Thymus (tissue), 14 donors: ENCODE measurements around the gene SYT13. TPM values are rescaled to one million over a fixed set of nuclear protein-coding genes. Genes with fewer than 3 reads are reported as not detected.
A peak's percentile ranks its signal among the peaks of the same experiment; 100 is the strongest.

ENCODE experiments used
- DNase-seq, 9 donors: peaks; one replicate each; pipeline ENCODE4 v3.0.0-alpha.2; 2013; ENCODE audit warnings: low spot score in 9 of 9, low read depth in 6 of 9, missing footprints in 1 of 9
- H3K27ac ChIP-seq, 2 donors: one replicate each; pipeline ENCODE4 v1.5.1; 2013; ENCODE audit warnings: control low read depth in 1 of 2, low read depth in 1 of 2, low read length in 1 of 2, mild to moderate bottlenecking in 1 of 2, moderate library complexity in 1 of 2
- H3K27me3 ChIP-seq, 2 donors: one replicate each; pipeline ENCODE4 v1.5.1; 2013; ENCODE audit warnings: low read length in 1 of 2; ENCODE audit not compliant: control insufficient read depth in 2 of 2, insufficient read depth in 1 of 2
- H3K36me3 ChIP-seq, 2 donors: one replicate each; pipeline ENCODE4 v1.5.1; 2013; ENCODE audit warnings: low read length in 1 of 2, mild to moderate bottlenecking in 1 of 2, moderate library complexity in 1 of 2; ENCODE audit not compliant: control insufficient read depth in 2 of 2, insufficient read depth in 2 of 2
- H3K4me1 ChIP-seq, 2 donors: one replicate each; pipeline ENCODE4 v1.5.1; 2013; ENCODE audit warnings: low read length in 2 of 2; ENCODE audit not compliant: control insufficient read depth in 2 of 2, insufficient read depth in 2 of 2
- H3K4me3 ChIP-seq, 2 donors: one replicate each; pipeline ENCODE4 v1.5.1; 2013; ENCODE audit warnings: low read length in 2 of 2, control low read depth in 1 of 2, mild to moderate bottlenecking in 1 of 2
- H3K9me3 ChIP-seq, 2 donors: one replicate each; pipeline ENCODE4 v1.5.1; 2013; ENCODE audit warnings: low read length in 1 of 2, mild to moderate bottlenecking in 1 of 2; ENCODE audit not compliant: control insufficient read depth in 2 of 2, insufficient read depth in 1 of 2
- WGBS: extraction: QIAGEN DNeasy Blood & Tissue Kit; methylation state at CpG from one replicate; pipeline ENCODE4 v1.1.7; 2013; 5-methylcytosine and 5-hydroxymethylcytosine counted together
- long read RNA-seq, 10 donors: transcript quantifications; one replicate each; lab custom pipeline, GENCODE V29; 2026
- polyA plus RNA-seq: library from polyadenylated mRNA; stranded (reverse); fragments of 200-250 nt; gene quantifications from one replicate; pipeline ENCODE4 v1.2.3, GENCODE V29; 2013
- total RNA-seq: library from RNA; stranded (reverse); fragments of 120-200 nt; gene quantifications from one replicate; pipeline ENCODE4 v1.2.4, GENCODE V29; 2013
- donor health status: healthy.

The SYT13 gene, protein sequence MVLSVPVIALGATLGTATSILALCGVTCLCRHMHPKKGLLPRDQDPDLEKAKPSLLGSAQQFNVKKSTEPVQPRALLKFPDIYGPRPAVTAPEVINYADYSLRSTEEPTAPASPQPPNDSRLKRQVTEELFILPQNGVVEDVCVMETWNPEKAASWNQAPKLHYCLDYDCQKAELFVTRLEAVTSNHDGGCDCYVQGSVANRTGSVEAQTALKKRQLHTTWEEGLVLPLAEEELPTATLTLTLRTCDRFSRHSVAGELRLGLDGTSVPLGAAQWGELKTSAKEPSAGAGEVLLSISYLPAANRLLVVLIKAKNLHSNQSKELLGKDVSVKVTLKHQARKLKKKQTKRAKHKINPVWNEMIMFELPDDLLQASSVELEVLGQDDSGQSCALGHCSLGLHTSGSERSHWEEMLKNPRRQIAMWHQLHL
- 0.14 TPM for total RNA-seq
- polyA plus RNA-seq = 0.25 TPM
- long read RNA-seq, donor 1 = 0 reads
- long read RNA-seq, donor 2 = 0 reads
- long read RNA-seq, donor 3 = 0 reads
- long read RNA-seq, donor 4 = 0 reads
- long read RNA-seq, donor 5, full-length matches to known transcripts = 1 of 1 reads
- long read RNA-seq, donor 5, partial matches to known transcripts = 0 of 1 reads
- long read RNA-seq, donor 5, other reads (novel, unspliced or antisense) = 0 of 1 reads
- long read RNA-seq, donor 6 = 0 reads
- long read RNA-seq, donor 7 = 0 reads
- long read RNA-seq, donor 8 = 0 reads
- long read RNA-seq, donor 9, full-length matches to known transcripts = 1 of 1 reads
- long read RNA-seq, donor 9, partial matches to known transcripts = 0 of 1 reads
- long read RNA-seq, donor 9, other reads (novel, unspliced or antisense) = 0 of 1 reads
- long read RNA-seq, donor 10, full-length matches to known transcripts = 1 of 1 reads
- long read RNA-seq, donor 10, partial matches to known transcripts = 0 of 1 reads
- long read RNA-seq, donor 10, other reads (novel, unspliced or antisense) = 0 of 1 reads

DNA sequence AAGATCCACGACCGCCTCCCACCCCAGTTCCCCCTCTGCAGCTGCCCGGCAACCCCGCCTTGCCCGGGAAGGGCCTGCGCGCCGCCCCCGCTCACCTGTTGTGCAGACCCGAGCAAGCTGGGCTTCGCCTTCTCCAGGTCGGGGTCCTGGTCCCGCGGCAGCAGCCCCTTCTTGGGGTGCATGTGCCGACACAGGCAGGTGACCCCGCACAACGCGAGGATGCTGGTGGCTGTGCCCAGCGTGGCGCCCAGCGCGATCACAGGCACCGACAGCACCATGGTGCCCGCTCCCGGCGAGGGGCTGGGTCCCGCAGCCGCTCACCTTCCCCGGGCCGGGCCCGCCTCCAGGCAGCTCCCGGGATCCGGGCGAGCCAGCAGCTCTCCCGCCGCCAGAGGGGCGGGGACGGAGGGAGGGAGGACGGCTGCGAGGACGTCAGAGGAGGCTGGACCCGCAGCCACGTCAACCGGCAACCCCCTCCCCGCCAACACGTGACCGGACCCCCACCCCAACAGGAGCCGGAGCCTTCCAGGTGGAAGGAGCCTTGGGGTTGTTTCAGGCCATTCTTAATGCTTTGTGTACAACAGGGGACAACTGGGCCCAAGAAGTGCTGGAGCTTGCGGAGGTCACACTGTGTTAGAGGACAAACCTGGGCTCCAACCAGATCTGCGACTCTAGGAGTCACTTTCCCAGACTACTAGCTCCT lies at the start of gene SYT13:
Gene SYT13 (minus strand): TSS at position 412 of the 703 bp plus-strand sequence. CDS start 134 bp downstream, at position 278.
- Histone ChIP-seq H3K4me1 (no peaks in the 10 kb centered on the region), H3K36me3 (no peaks in the 10 kb centered on the region), H3K4me3 (no peak within 1 kb of the TSS), H3K27me3 (peaks cover 21 to 70% of the 10 kb centered on the region in 2 donors), H3K9me3 (no peaks in the 10 kb centered on the region), H3K27ac (no peak within 1 kb of the TSS)
- 6% methylated on average over 50 of the region's 50 CpGs for WGBS
- DNase-seq = no peak

DNA sequence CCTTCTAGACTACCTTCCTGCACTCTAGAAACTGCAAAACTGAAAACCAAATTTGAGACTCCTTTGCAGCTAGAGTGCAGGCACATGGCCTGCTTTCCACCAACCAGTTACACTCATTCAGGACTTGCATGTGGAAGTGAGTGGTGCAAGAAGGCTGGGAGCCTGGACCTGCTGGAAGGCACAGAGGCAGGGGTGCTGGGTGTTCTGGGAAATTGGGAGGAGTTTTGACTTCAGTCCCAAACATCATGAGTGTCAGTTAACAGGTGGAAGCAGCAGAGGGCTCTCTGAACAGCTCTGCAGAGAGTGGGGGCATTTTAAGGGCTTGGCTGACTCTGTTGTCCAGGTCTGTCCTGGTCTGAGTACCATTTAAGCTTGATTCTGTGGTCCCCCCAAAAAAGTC lies 49.3 kb upstream of the SYT13 start:
- Histone ChIP-seq H3K9me3 (no peaks in the 10 kb centered on the region), H3K36me3 (no peaks in the 10 kb centered on the region), H3K4me3 (no peak overlapping the region), H3K27ac (no peak overlapping the region), H3K4me1 (peaks cover 2 to 7% of the 10 kb centered on the region in 2 donors), H3K27me3 (peaks cover 0 to 3% of the 10 kb centered on the region in 2 donors)
- DNase-seq = no peak

DNA sequence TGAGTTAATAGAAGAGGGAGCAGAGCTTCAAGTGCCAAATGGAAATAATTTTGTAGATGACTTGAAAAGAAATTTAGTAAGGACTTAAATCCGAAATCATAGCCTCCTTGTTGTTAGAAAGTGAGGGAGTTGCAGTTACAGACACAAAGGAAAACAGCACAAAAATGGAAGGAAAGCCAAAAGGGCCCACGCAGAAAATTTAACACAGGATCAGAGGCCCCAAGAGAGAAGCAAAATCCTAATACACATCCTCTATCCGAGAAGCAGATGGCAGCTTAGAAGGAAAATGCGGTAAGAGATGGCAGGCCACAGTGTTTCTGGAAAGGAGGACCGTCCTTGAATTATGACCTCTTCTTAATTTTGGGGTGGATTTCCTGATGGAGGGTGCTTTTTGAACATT lies 48.7 kb upstream of the SYT13 start:
- DNase-seq = no peak
- Histone ChIP-seq H3K4me1 (peaks cover 0 to under 1% of the 10 kb centered on the region in 2 donors), H3K9me3 (no peaks in the 10 kb centered on the region), H3K36me3 (no peaks in the 10 kb centered on the region), H3K27me3 (peaks cover 0 to 3% of the 10 kb centered on the region in 2 donors), H3K4me3 (no peak overlapping the region), H3K27ac (no peak overlapping the region)
- 96% methylated on average over 5 of the region's 5 CpGs for WGBS

DNA sequence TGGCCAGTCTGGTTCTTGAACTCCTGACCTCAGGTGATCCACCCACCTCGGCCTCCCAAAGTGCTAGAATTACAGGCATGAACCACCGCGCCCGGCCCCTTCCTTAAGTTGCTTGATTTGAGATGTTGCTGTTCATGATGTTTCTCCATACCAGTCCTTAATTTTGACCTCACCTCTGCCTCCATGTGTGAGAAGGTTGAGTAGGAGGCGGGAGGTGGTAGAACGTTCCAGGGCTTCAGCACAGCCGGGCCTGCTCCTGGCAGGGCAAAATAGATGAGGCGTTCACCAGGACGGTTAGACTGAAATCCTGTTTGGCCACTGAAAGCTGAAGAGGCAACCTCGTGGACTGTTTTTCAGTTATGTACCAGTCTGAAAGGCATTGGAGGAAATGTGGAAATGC lies 48.3 kb upstream of the SYT13 start:
- Histone ChIP-seq H3K4me3 (no peak overlapping the region), H3K27me3 (peaks cover 0 to 3% of the 10 kb centered on the region in 2 donors), H3K27ac (no peak overlapping the region), H3K9me3 (no peaks in the 10 kb centered on the region), H3K36me3 (no peaks in the 10 kb centered on the region), H3K4me1 (no peaks in the 10 kb centered on the region)
- no peak for DNase-seq
- WGBS = 97% methylated on average over 10 of the region's 10 CpGs

DNA sequence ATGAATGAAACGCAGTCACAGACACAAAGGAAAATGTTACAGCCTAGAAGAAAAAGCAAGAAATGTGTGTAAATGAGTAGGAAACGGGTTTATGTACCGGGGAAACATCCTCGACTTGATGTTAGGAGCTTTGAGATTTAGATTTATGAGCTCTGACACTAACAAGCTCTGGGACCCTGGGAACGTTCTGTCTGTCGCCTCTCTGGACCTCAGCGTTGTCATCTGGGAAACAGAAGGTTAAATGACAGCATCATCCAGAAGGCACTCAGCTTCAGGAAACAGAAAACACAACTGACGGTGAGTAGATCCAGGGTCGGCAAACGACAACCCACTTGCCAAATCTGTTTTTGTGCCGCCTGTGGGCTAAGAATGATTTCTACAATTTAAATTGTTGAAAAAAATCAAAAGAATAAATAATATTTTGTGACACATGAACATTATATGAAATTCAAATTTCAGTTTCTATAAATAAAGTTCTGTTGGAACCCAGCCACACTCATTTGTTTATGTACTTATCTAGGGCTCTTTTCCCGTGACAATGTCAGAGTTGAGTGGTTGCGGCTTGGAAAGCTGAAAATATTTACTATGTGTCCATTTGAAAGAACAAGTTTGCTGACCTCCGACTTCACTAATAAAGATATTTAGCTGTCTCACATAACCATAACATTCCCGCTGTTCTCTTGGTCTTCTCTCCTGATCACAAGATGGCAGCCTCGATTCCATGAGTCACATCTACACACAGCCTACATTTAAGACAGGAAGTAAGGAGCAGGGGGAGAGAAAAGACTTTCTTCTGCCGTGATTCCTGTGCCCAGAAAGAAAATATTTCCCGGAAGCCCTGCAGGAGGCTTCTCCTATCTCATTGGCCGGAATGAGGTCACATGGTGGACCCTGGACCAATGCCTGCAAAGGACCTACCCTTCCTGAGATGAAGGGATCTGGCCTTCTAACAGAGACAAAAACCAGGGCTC lies 47.1 kb upstream of the SYT13 start:
- Histone ChIP-seq H3K36me3 (no peaks in the 10 kb centered on the region), H3K4me1 (no peaks in the 10 kb centered on the region), H3K4me3 (no peak overlapping the region), H3K27me3 (peaks cover 0 to 3% of the 10 kb centered on the region in 2 donors), H3K9me3 (peaks cover 0 to 2% of the 10 kb centered on the region in 2 donors), H3K27ac (no peak overlapping the region)
- DNase-seq = no peak
- 77% methylated on average over 19 of the region's 19 CpGs for WGBS

DNA sequence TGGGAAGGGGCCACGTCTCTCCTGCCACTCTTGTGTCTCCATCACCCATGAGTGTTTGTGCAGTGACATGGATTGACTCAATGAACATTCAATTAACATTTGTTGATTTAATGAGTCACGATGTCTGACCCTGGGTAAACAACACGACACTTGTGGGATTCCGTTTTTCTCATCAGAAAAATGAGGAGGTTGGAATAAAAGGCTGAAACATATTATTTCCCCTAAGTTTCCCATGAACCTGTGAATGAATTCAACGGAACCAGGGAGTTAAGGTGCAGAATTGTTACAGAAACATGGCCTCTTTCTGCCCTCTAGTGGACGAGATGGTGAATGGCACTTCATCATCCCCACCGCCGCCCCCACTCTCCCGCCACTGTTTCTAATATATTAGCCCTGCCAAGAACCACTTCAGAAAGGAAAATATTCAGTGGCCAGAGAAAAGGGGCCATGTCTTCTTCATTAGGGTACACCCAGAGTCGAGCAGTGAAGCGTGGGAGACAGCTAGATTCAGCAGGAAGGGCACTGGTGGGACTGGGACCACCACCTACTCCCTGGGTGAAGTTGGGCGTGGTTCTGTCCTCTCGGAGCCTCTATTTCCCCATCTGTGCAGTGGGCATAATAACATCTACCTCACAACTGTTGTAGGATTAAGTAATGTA lies 46.3 kb upstream of the SYT13 start:
- Histone ChIP-seq H3K36me3 (no peaks in the 10 kb centered on the region), H3K4me1 (no peaks in the 10 kb centered on the region), H3K27me3 (peaks cover 0 to 3% of the 10 kb centered on the region in 2 donors), H3K4me3 (no peak overlapping the region), H3K27ac (no peak overlapping the region), H3K9me3 (peaks cover 0 to 2% of the 10 kb centered on the region in 2 donors)
- peak in 3 of 9 donors; percentile 22 to 44 (median 44) for DNase-seq
- WGBS = 23% methylated on average over 13 of the region's 13 CpGs

DNA sequence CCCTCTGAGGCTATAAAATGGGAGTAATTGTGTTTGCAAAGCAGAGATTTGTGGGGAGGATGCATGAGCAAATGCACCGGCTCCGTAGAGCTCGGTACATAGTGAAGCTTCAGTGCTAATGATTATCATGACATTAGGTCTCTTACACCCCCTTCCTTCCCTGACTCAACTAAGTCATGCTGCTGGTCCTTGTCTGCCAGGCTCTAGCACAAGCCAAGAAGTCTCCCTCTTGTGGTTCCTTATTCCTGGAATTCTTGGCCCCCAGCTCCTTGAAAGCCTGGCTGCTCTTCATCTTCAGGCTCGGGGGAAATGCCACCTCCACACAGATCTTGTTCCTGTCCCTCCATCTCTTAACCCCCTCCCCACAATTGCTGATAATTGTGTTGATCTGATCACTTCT lies 45.7 kb upstream of the SYT13 start:
- WGBS = 77% methylated on average over 4 of the region's 4 CpGs
- Histone ChIP-seq H3K4me1 (no peaks in the 10 kb centered on the region), H3K9me3 (peaks cover 0 to 2% of the 10 kb centered on the region in 2 donors), H3K27me3 (peaks cover 0 to 3% of the 10 kb centered on the region in 2 donors), H3K27ac (no peak overlapping the region), H3K4me3 (no peak overlapping the region), H3K36me3 (no peaks in the 10 kb centered on the region)
- DNase-seq = no peak

DNA sequence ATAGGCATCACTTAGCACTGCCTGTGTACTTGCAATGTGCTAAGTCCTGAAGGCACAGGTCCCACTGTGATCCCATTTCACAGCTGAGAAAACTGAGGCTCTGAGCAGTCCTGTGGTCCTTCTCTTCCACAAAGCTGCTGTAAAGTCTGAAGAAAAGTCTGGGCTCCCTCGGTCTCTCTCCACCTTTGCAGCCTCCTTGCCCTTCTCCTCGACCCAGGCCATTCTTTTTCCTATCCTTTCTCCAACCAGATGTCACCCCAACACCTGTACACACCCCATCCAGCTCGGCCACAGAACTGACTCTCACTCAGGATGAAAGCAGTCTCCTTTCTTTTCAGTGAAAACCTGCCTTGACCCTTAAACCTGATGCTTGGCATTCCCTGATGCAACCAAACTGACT lies 42.6 kb upstream of the SYT13 start:
- no peak for DNase-seq
- Histone ChIP-seq H3K4me3 (no peak overlapping the region), H3K27me3 (peaks cover 0 to 5% of the 10 kb centered on the region in 2 donors), H3K27ac (no peak overlapping the region), H3K36me3 (no peaks in the 10 kb centered on the region), H3K9me3 (peaks cover 0 to 2% of the 10 kb centered on the region in 2 donors), H3K4me1 (no peaks in the 10 kb centered on the region)
- WGBS = 84% methylated on average over 3 of the region's 3 CpGs
